ENCODE results near the gene TSKS.

DNA sequence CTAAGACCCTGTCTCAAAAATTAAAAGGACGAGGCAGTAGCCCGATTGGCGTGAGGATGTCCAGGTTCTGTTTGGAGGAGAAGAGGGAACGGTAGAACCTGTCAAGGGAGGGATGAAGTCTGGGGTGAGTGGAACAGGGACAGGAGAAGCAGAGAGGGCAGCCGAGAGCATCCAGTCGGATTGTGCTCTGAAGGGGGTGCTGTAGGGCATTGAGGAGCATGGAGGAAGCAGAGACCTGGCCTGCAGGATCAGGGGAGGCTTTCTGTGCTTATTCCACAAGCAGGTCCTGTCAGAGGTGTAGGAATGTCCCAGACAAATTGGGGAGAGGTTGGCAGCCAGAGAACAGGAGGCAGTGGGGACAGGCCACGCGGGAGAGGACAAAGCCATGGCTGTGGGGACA lies 17.8 kb upstream of the TSKS start:
- no peak for TF ChIP-seq CTCF (IDR thresholded peaks at IDR 0.05)
- no peak for TF ChIP-seq POLR2A (IDR thresholded peaks at IDR 0.05)

All from testis (tissue), 2 donors.